HT1080 (cell line): ENCODE data around the gene THUMPD1. TPM values are rescaled to one million over a fixed set of nuclear protein-coding genes. Genes with fewer than 3 reads are reported as not detected.
"Not testable (repeated sequence)": the region's sequence is repeated elsewhere in the genome, so short reads cannot be mapped to it uniquely, and the experiment has no call there.

Source experiments
- DNase-seq: peaks from one replicate; pipeline ENCODE4 v3.0.0-alpha.2; 2015; ENCODE audit warnings: low read depth
- total RNA-seq: library from RNA; depleted of rRNA; stranded (reverse); fragments of >200 nt; shearing (Covaris generic); gene quantifications from 2 replicates; pipeline ENCODE4 v1.2.3, GENCODE V29; 2014

The THUMPD1 gene
- total RNA-seq, 1 experiment from 2014 or later, result 49.1 TPM

DNA sequence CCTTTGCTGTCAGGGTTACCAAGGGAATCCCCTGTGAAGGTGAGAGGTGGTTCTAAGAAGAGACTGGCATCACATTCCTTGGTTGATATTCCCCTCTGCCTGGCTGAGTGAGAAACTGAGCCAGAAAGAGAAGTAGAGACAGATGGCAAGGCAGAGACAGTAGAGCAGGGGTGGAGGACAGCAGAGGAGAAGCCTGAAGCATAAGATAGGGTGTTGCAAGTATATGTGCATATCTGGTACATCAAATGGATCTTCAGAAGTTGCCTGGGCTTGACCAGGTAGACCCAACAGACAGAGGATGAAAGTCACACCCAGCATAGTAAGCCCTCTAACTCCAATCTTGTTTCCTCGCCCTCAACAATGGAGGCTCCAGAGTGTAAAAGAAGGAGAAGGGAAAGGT is 7.9 kb upstream of the THUMPD1 start:
- no peak for DNase-seq

DNA sequence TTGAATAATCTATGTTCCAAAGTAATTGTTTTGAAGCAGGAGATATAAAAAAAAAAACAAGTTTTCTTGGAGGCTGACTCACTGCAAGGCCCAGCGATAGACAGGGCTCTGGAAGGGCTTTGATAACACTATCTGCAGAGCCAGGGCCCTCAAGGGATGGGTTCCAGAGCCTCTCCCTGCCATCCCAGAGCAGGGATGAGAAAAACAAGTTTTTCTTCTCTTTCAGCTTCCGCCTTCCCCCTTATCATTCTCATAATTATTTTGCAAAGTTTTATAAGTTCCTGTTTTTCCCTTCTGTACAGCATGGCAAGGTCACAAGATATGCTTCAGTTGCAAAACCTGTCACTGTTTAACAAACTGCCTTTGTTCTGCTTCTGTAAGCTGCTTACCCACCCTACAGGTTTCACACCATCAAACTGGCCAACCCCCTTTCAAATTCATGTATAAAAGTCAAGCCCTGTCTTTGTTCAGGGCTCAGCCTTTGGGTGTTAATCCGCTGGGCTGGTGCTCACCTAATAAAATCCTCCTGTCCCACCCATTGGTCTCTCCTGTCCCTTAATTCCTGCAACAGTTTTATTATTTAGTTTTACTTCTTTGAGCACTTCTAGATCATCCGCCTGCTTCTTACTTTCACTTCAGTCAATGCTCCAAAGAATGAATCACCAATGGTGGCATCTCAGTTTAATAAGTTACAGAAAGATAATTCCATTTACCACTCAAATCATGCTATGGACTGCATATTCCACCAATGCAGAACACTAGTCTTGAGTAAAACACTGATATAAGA is 5.6 kb upstream of the THUMPD1 start:
- DNase-seq, result no peak

DNA sequence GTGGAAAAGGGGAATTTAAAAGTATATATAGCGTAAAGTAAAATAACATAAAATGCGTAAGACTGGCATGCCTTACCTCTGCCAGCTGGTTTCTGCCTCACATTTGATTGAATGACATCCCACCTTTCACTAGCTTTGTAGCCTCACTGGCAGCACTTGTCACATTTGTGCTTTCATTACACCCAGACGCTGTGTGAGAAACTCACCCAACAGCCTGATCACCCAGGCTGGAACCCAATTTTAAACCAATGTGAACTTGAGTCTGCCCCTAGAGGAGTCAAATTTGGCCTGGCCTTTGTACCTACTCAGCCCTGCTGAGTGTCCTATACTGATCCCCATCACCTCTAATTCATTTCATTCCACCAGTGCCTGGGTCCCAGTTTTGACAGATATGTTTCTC is 4.8 kb upstream of the THUMPD1 start:
- no peak for DNase-seq

DNA sequence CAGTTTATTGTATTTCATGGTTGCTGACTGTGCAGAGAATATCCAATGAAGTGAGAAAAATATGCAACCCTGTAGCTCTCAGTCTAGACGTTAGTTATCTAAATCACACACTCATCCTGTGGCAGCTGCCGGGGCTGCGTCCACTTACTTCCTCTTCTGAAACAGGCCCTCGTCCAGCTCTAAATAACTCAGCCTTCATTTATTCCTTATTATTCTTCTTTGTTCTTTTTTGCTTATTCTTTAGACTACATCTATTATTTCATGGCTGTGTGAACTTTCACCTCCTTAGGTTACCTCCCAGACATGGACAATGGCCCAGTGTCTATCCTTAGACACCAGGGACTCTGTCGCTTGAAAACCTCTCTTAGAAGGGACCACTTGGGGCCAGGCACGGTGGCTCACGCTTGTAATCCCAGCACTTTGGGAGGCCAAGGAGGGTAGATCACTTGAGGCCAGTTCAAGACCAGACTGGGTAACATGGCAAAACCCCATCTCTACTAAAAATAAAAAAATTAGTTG is 3.4 kb upstream of the THUMPD1 start:
- no peak for DNase-seq

DNA sequence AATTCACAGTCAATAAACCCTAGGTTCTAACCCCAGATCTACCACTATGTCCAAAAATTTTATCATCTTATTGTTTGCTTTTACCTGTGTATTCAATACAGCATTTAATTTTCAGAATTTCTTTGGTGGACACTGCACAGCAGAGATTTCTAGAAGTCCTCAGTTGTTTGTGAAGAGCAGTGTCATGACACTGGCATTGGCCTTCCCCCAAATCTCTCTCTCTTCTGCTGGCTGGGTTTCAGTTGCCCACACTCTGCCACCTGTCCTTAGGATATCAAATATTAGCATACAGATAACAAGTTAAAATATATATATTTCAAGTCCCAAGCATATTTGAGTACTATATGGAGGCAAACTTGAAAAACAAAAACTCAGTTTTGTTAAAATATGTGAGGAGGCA is 2.0 kb upstream of the THUMPD1 start:
- no peak for DNase-seq

DNA sequence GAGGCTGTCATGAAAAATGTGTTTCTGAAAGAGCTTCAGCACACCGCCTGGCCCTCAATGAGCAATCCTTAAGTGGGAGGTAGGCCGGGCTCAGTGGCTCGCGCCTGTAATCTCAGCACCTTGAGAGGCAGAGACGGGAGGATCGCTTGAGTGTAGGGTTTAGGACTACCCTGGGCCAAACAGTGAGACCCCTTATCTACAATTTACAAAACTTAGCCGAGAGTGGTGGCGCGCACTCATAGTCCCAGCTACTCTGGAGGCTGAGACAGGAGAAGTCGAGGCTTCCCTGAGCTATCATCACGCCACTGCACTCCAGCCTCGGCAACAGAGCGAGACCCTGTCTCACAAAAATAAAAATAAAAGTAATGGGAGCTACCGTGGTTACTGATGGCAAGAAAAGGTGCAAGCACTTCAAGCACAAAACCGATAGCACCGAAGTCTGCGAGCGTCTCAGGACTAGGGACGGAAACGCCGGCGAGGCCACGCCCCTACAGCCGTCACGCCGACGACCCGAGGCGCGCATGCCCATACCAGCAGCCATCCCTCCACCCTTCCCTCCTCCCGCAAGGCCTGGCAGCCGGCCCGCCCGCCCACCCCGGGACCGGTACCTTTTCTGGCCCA is 607 bp downstream of the THUMPD1 start:
- peak; percentile 75 for DNase-seq

DNA sequence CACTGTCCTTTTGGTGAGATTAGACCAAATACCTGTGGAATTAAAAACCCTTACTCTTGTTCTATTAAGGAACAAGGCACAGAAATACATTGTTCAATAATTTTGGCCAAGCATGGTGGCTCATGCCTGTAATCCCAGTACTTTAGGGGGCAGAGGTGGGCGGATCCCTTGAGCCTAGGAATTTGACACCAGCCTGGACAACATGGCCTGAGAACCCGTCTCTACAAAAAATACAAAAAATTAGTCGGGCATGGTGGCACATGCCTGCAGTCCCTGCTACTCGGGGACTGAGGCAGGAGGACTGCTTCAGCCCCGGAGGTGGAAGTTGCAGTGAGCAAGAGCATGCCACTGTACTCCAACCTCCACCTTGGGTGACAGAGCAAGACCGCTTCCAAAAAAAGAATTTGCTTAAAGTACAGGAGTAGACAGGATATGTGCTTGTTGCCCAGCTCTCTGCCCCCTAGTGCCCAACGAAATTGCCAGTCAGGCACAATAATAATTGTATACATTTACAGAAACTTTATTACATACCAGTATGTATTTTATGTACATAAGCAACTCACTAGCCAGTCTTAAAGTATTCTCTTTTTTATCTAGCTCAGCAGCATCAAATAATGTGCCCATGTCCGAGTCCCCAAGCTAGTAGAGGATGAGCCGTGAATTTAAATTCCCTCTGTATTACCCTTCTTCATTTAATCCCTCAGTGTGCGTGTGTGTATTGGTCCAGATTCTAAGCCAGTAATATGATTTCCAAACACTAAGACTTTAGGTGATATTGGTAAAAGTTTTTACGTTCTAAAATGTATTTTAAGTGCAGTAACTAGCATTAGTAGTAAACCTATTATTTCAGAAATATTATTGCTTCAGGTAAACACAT is 1.4 kb downstream of the THUMPD1 start:
- DNase-seq, result no peak

DNA sequence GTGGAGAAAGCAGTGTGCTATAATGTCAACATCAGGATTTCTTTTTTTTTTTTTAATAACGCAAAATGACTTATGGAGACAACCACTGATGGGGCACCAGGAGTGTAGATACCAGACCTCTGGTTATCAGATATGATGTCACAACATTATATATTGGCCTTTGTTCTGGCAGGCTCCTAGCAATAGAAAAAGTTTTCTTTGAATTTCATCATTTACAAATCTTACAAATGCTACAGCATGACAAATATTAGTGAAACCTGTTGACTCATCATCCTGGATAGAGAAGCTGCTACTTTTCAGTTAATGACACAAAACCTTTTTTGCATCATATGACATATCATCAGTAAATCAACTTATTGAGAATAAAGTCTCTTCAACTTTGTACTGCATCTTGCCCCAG is 6.1 kb downstream of the THUMPD1 start:
- DNase-seq, result no peak

DNA sequence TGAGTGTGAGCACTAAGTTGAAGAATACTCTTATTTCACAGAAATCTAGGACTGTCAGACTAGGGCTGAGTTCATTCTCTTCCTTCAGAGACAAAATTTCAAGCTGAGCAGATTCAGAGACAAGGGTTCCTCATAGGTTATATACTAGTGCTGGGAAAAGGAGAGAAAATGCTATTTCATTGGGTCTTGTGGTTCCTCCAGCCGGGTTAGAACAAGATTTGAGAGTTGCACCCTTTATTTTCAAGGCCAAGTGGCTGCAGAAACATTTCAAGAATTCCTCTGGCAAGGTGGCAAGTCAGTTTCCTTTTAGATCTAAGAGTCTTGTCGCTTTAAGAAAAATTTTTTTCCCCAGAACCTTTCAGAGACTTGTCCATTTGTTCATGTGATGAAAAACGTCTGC is 6.8 kb downstream of the THUMPD1 start:
- no peak for DNase-seq

DNA sequence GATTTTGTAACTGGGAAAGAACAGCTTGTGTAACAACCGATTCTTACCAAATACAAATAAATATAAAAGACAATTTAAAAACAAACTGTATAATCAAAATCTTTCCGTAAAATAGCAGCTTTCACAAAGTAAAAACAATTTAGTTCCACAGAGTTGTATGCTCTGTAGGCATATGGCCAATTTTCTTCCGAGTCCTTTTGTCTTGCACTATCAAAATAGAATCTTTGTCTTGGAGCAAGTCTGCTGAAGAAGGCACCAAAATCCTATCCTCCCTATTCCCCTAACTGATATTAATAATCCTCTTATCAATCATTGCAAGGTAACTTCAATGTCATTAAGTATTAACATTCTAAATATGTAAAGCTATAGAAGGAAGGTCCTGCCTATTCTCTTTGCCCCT is 7.6 kb downstream of the THUMPD1 start:
- DNase-seq, result no peak

DNA sequence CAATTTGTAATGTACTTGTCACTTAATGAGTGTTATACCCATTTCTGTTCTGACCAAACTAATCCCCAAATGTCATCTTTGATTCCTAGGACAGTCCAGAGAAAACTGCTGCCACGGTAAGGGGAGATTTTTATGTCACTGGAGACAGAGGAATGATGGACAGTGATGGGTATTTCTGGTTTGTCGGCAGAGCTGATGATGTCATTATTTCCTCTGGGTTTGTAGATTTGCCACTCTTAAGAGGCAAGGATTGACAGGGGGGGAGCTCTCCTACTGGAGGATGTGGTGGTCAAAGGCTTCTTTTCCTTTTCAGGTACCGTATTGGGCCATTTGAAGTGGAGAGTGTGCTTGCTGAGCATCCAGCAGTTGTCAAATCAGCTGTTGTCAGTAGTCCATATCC is 12.5 kb downstream of the THUMPD1 start:
- DNase-seq, result no peak

DNA sequence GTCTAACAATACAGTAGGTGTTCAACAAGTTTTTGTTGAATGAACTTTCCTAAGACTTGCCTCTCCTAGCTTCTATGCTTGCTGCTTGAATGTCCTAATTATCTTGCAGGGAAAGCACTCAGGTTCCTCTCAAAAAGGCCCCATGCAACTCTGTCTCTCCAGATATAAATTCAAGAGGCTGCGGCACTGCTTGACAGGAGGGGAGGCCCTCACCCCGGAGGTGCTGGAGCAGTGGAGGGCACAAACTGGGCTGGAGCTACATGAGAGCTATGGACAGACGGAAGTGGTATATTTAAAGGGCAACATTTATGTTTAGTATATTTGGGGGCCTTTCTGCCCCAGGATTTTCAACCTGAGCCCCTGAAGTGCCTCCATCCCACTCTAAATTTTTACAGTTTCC is 14.4 kb downstream of the THUMPD1 start:
- DNase-seq, result no peak

DNA sequence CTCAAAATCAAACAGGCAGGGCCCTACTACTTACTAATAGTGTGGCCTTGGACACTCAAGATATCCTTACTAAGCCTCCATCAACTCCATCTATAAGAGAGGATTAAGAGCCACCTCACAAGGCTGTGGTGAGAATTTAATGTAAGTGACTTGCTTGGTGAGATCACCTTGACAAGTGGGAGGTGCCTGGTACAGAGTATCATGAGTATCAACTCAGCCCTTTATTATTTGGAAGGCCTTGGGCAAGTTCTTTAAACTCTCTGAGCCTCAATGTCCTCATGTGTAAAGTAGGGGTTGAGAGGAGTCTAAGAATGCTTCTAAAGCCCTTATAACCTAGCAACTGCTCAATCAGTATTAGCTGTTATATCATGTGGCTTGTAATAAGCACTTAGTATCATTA is 15.0 kb downstream of the THUMPD1 start:
- DNase-seq, result no peak

DNA sequence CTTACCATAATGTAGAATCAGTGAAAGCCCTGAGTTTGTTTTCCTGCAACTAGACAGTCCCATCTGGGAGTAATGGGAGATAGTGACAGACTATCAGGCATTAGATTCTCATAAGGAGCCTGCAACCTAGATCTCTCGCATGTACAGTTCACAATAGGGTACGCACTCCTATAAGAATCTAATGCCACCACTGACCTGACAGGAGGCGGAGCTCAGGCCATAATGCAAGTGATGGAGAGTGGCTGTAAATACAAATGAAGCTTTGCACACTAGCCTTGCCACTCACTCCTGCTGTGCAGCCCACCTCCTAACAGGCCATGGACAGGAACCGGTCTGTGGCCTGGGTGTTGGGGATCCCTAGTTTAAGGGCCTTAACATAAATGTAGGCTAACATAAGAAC is 21.4 kb downstream of the THUMPD1 start:
- no peak for DNase-seq

DNA sequence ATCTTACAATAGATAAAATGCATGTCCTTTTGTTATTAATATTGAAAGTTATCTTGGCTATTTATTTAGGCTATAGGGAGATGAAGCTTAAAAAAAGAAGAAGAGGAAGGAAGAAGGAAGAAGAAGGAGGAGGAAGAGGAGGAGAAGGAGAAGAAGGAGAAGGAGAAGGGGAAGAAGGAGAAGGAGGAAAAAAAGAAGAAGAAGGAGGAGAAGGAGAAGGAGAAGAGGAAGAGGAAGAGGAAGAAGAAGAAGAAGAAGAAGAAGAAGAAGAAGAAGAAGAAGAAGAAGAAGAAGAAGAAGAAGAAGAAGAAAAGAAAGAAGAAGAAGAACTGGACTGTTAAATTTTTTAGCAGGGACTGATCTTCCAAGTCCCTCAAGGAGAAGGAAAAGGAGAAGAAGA is 23.9 kb downstream of the THUMPD1 start:
- not testable (repeated sequence) for DNase-seq

DNA sequence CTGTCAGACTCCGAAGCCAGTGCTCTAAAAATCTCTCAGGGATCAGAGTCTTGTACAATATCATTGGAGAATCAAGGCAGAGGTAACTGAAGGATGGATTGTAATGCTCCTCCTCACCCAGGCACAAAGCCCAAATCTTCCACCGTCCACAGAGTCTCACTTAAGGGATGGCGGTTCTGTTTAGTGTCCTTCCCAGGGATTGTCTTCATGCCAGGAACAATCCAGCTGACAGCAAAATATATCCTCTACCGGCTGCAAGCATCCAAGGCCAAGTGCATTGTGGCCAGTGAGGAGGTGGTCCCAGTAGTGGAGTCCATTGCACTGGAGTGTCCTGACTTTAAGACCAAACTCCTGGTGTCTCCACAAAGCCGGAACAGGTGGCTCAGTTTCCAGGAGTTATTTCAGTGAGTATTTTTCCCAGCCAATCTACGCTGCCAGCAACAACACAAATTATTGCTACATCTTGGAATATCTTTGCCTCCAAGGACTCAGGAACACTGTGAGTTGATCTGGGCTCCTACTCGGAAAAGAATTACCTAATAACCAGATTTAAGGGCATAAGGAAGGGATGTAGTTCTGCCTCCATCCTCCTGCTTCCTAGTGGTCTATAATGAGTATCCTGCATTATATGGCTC is 30.2 kb downstream of the THUMPD1 start:
- DNase-seq, result no peak

DNA sequence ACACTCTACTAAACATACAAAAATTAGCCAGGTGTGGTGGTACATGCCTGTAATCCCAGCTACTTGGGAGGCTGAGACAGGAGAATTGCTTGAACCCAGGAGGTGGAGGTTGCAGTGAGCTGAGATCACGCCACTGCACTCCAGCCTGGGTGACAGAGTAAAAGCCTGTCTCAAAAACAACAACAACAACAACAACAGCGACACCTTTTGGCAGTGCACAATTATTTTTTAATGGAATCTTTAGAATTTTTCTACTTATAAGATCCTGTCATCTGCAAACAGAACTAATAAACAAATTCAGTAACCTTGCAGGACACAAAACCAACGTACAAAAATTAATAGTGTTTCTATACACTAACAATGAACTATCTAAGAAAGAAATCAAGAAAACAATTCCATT is 33.5 kb downstream of the THUMPD1 start:
- peak; percentile 10 for DNase-seq

DNA sequence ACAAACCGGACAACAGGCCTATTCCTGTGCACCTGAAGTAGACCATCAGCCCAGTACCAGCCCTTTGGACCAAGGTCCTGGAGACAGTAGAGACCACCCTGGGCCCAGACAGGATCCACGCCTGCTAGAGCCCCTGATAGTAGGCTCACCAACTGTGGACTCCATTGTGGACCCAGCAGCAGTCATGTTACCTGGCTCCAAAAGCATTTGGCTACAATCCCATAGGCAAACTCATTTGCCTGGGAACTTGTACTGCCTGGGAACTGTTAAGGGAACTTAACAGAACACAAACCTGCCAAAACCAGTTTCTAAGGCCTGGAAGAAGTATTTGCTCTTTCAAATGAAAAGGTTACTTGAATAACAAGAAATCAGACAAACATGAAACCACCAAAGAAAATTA is 34.2 kb downstream of the THUMPD1 start:
- no peak for DNase-seq

DNA sequence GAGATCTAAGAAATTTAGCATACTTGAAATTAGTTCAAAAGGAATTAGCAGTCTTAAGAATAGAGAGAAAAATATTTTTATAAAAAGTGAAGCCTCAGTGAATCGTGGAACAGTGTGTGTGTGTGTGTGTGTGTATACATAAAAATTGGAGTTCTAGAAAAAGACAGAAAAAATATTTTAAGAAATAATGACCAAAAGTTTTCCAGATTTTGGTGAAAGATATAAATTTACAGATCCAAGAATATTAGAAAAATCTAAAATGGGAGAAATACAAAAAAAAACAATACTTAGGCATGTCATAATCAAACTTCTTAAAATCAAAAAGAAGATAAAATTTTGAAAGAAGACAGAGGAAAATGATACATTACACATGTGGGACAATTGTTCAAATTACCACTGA is 35.6 kb downstream of the THUMPD1 start:
- not testable (repeated sequence) for DNase-seq

DNA sequence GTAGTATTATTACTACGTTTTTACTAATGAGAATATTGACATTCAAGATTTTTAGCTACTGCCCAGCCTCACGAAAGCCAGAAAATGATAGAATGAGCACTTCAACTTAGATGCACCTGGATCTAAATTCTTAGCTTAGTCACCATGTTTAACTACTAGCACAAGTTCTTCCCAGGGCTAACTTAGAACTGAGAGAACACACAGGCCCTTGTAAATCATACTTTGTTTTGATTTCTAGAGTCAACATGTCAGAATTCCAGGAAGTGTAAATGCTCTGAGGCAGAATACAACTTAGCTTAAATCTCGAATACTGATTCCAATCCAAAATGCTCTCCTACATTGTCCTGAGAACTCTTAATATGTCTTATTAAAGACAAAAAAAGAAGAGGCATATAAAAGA is 37.3 kb downstream of the THUMPD1 start:
- no peak for DNase-seq

DNA sequence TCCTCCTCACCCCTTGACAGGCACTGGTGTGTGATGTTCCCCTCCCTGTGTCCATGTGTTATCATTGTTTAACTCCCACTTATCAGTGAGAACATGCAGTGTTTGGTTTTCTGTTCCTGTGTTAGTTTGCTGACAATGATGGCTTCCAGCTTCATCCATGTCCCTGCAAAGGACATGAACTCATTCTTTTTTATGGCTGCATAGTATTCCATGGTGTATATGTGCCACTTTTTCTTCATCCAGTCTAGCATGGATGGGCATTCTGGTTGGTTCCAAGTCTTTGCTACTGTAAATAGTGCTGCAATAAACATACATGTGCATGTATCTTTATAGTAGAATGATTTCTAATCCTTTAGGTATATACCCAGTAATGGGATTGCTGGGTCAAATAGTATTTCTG is 39.9 kb downstream of the THUMPD1 start:
- not testable (repeated sequence) for DNase-seq

DNA sequence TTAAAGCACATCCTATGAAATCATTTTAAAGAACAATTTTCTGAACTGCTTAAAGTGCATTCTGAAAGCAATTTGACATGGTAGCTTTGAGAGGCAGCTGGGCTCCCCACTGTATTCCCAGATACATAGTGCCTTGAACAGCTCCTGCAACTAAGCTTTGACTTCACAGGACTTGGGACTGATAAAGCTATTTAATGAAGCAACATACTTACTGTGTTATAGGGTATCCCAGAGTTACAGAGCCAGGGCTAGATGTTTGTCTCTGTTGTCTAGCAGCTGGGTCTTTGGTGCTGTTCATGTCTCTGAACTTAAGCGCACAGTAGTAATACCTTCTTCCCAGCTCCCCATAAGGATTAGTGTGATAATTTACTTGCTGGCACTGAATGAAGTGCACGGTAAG is 45.0 kb downstream of the THUMPD1 start:
- DNase-seq, result no peak
